Neutrophil (primary cell): ENCODE results near the gene ZNHIT3.

ENCODE experiments used
- H3K27ac ChIP-seq: fragments of 200-600 bp; sonication (generic); 2 replicates; pipeline ENCODE4 v1.5.1; 2016; ENCODE audit warnings: mild to moderate bottlenecking, moderate library complexity
- H3K27me3 ChIP-seq: fragments of 200-600 bp; sonication (generic); 2 replicates; pipeline ENCODE4 v1.6.0; 2016; ENCODE audit warnings: mild to moderate bottlenecking
- H3K36me3 ChIP-seq: fragments of 200-600 bp; sonication (generic); 2 replicates; pipeline ENCODE4 v1.5.1; 2017
- H3K4me1 ChIP-seq, 2 experiments: fragments of 200-600 bp in 1 of 2; sonication (generic) in 1 of 2; 1 replicate in 1 of 2; 2 replicates in 1 of 2; pipeline versions ENCODE4 v1.5.1 to v1.6.1; 2013 to 2016; ENCODE audit warnings: low read depth in 1 of 2, low read length in 1 of 2, mild to moderate bottlenecking in 1 of 2, moderate library complexity in 1 of 2; ENCODE audit not compliant: control insufficient read depth in 1 of 2, insufficient read depth in 1 of 2
- H3K4me3 ChIP-seq, 2 experiments: fragments of 200-600 bp in 1 of 2; sonication (generic) in 1 of 2; 1 replicate in 1 of 2; 2 replicates in 1 of 2; pipeline ENCODE4 v1.5.1; 2013 to 2016; ENCODE audit warnings: low read depth in 1 of 2, low read length in 1 of 2, mild to moderate bottlenecking in 1 of 2, moderate library complexity in 1 of 2
- H3K9me3 ChIP-seq: fragments of 200-600 bp; sonication (generic); 2 replicates; pipeline ENCODE4 v1.5.1; 2016
- CTCF ChIP-seq: fragments of 200-600 bp; sonication (generic); IDR thresholded peaks from 2 replicates; pipeline ENCODE4 v1.5.1; 2016; ENCODE audit warnings: antibody characterized with exemption

Gene ZNHIT3

GRCh38 chr17:36509272-36509985 is 22.9 kb downstream of the ZNHIT3 start:
- no peak for TF ChIP-seq CTCF
- H3K36me3 ChIP-seq, result peaks cover 84% of the 10 kb centered on the region
- H3K4me1 ChIP-seq, result no peaks in the 10 kb centered on the region

GRCh38 chr17:36510636-36511035 is 24.2 kb downstream of the ZNHIT3 start:
- no peak for TF ChIP-seq CTCF
- H3K36me3 ChIP-seq, result peaks cover 86% of the 10 kb centered on the region
- H3K4me3 ChIP-seq, result no peak overlapping the region
- H3K27me3 ChIP-seq, result no peaks in the 10 kb centered on the region
- no peak overlapping the region for H3K27ac ChIP-seq
- no peaks in the 10 kb centered on the region for H3K4me1 ChIP-seq
- no peaks in the 10 kb centered on the region for H3K9me3 ChIP-seq

More at GRCh38 chr17:36509272-36509985, 22.9 kb downstream of the ZNHIT3 start:
- H3K27me3 ChIP-seq, result no peaks in the 10 kb centered on the region
- no peaks in the 10 kb centered on the region for H3K9me3 ChIP-seq
- no peak overlapping the region for H3K27ac ChIP-seq
- no peak overlapping the region for H3K4me3 ChIP-seq

- Histone ChIP-seq H3K36me3 (peaks cover 84% of the 10 kb centered on the region), H3K4me1 (no peaks in the 10 kb centered on the region)
These were observed 24.7 kb downstream of the ZNHIT3 start for GRCh38 chr17:36511216-36511615.

GRCh38 chr17:36512641-36513040 is 26.2 kb downstream of the ZNHIT3 start:
- TF ChIP-seq CTCF, result no peak
- Histone ChIP-seq H3K27me3 (no peaks in the 10 kb centered on the region), H3K4me3 (no peak overlapping the region), H3K27ac (no peak overlapping the region), H3K9me3 (no peaks in the 10 kb centered on the region), H3K4me1 (no peaks in the 10 kb centered on the region), H3K36me3 (peaks cover 72% of the 10 kb centered on the region)

More at GRCh38 chr17:36511216-36511615, 24.7 kb downstream of the ZNHIT3 start:
- Histone ChIP-seq H3K27ac (no peak overlapping the region), H3K27me3 (no peaks in the 10 kb centered on the region), H3K9me3 (no peaks in the 10 kb centered on the region), H3K4me3 (no peak overlapping the region)
- TF ChIP-seq CTCF, result no peak

GRCh38 chr17:36514856-36515255 is 28.4 kb downstream of the ZNHIT3 start:
- no peaks in the 10 kb centered on the region for H3K27me3 ChIP-seq
- TF ChIP-seq CTCF, result no peak
- H3K27ac ChIP-seq, result no peak overlapping the region
- H3K4me1 ChIP-seq, result no peaks in the 10 kb centered on the region
- no peaks in the 10 kb centered on the region for H3K9me3 ChIP-seq
- no peak overlapping the region for H3K4me3 ChIP-seq
- H3K36me3 ChIP-seq, result peaks cover 51% of the 10 kb centered on the region
